Fibroblast of the aortic adventitia (primary cell): ENCODE data around the gene KLHL29. TPM values are rescaled to one million over a fixed set of nuclear protein-coding genes. Genes with fewer than 3 reads are reported as not detected.

Source experiments
- DNase-seq: peaks from one replicate; pipeline ENCODE4 v3.0.0-alpha.2; 2010; ENCODE audit warnings: low read depth
- H3K4me3 ChIP-seq: 2 replicates; pipeline ENCODE4 v1.5.1; 2011; ENCODE audit warnings: low read depth, mild to moderate bottlenecking, control low read depth, low read length, moderate library complexity
- total RNA-seq: library from RNA; depleted of rRNA; stranded (reverse); fragments of >200 nt; gene quantifications from 2 replicates; pipeline ENCODE4 v1.2.3, GENCODE V29; 2012; ENCODE audit warnings: low replicate concordance
- TF ChIP-seq, protein P1 (sequence below): IDR thresholded peaks from 2 replicates; pipeline ENCODE4 v1.5.1; 2011; ENCODE audit warnings: mild to moderate bottlenecking, low read length, control low read depth, inconsistent platforms; ENCODE audit not compliant: insufficient read depth

KLHL29 gene
- total RNA-seq, 1 donor = 4.7 TPM

DNA sequence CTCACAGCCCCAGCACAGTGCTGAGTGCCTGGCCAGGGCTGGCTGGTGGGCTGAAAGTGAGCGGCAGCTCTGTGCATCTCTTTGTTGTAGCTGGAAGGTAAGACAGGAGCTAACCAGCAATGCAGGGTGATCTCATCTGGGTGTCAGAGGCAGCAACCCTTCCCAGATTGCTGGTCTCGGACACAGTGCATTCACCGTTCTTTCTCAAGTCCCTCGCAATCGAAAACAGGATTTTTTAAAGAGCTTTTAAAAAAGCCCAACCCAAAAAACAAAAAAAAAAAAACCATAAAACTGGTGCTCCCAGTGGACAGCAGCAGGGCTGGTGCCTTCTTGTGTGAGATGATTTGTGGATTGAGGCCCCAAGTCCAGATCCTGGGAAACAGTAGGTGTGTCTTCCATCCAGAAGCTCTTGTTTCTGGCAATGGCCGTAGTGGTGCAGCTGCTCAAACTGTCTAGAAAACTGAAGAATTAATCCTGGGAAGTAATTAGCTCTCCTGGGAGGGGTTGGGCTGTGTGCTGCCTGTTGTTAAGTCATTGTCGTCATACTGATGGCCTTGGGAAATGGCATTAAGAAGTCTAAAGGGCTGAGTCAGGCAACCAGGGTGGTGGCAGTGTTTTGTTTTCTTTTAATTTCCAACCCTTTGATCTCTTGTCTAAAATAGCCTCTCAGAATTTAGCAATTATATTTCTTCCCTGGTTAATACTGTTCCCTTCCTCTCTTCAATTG lies 156.7 kb downstream of the KLHL29 start:
- TF ChIP-seq, protein P1, sequence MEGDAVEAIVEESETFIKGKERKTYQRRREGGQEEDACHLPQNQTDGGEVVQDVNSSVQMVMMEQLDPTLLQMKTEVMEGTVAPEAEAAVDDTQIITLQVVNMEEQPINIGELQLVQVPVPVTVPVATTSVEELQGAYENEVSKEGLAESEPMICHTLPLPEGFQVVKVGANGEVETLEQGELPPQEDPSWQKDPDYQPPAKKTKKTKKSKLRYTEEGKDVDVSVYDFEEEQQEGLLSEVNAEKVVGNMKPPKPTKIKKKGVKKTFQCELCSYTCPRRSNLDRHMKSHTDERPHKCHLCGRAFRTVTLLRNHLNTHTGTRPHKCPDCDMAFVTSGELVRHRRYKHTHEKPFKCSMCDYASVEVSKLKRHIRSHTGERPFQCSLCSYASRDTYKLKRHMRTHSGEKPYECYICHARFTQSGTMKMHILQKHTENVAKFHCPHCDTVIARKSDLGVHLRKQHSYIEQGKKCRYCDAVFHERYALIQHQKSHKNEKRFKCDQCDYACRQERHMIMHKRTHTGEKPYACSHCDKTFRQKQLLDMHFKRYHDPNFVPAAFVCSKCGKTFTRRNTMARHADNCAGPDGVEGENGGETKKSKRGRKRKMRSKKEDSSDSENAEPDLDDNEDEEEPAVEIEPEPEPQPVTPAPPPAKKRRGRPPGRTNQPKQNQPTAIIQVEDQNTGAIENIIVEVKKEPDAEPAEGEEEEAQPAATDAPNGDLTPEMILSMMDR = no peak
- no peak overlapping the region for H3K4me3 ChIP-seq
- peak; percentile 47 for DNase-seq

DNA sequence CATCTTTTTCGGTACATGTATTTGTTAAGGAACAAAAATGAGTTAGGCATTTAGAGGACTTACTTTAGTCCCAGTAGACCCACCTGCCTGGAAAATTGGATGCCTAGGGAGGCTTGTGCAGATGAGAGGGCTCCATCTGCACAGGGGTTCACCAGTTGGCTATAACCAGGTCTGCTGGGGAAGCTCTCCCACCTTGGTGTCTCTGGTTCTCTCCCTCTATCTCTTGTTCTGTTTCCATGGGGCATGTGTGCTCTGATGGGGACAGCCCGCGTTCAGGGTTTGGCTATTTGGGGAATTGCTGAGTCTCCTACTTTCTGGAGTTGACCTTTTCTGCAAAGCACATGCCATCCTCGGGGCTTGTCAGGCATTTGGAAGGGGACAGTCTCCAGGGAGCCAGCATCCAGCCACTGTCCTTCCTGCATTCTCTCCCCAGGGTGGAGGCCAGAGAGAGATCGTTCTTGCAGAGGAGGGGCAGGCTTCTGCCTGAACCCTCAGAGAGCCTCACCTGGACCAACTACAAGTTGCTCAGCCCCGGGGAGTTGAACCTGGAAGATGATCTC lies 157.3 kb downstream of the KLHL29 start:
- no peak overlapping the region for H3K4me3 ChIP-seq
- no peak for DNase-seq
- TF ChIP-seq, protein P1 = no peak

DNA sequence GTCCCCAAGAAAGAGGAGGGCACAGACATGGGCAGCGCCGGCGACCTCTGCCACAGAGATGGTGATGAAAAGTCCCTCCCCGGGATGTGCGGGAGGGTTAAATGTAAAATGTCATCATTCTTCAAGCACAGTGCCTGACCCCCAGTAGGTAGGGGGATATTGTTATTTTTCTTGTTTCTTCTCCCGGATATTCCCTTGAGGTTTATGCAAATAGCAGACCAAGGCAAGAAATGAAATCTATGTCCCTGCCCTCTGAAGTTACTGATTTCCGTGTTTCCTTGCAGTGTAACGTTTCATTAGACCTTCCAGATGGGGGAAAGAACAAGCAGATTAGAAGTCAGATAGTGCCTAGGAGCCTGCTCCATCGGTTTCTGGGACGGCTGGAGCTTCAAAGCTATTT lies 158.3 kb downstream of the KLHL29 start:
- no peak for DNase-seq
- TF ChIP-seq, protein P1 = no peak
- no peak overlapping the region for H3K4me3 ChIP-seq

DNA sequence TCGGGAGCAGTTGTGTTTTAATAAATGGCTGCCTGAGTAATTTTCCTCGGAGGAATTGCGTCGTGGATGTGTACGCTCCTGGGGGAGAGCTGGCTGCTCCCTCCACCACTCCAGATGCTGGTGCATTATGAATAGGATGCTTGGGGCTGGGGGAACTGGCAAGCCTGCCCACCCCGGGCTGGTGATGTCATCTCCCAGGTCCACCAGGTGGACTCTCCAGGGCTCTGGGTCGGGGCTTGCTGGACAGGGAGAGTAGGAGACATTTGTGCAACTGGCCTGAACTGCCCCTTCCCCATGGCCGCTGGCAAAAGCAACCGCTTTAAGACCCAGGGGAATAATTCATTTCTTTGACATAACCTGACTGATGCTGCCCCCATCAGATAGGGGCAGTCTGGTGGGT lies 158.7 kb downstream of the KLHL29 start:
- no peak overlapping the region for H3K4me3 ChIP-seq
- no peak for DNase-seq
- TF ChIP-seq, protein P1 = no peak

DNA sequence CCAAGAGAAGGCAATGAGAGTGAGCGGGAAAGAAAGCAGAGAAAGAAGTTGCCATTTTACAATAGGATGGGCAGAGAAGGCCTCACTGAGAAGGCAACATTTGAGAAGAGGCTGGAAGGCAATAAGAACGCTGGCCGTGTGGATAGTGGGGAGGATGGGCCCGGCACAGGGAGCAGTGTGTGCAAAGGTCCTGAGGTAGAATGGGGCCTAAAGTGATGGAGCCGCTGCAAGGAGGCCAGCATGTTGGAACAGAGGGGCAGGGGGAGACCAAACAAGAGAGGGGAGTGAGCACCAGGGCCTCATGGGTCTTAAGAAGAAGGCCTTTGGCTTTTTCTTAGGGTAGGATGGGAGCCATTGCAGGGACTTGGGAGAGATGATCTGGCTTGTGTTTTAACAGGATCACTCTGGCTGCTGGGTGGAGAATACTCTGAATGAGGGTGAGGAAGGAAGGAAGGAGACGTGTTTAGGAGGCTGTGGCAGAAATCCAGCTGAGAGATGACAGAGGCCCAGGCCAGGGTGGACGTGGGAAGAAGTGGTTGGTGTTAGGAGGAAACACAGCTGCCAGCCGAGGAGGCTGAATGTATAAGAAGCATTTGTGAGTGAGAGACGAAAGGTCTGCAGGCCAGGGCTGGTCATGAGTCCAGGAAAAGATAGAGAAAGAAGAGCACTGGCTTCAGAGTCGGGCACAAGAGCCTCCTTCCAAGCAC lies 159.8 kb downstream of the KLHL29 start:
- no peak for DNase-seq
- TF ChIP-seq, protein P1 = no peak
- H3K4me3 ChIP-seq = no peak overlapping the region

DNA sequence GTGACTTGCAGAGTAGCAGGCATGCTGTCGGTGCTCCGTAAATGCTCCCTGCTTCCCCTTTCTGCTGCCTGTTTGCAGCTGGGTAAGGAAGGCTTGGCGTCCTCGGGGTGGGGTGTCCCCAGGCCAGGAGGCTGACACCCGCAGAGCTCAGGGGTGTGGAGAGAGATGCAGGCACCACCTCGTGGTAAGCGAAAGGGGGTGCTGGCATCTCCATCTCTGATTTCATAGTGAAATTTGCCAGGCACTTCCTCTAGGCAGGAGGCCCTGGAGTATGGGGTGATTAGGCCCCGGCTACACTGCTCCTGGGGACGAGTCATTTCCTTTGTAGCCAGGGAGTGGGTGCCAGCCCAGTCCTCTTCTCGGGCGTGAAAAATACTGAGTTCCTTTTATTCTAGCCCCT lies 160.4 kb downstream of the KLHL29 start:
- H3K4me3 ChIP-seq = no peak overlapping the region
- TF ChIP-seq, protein P1 = peak; percentile 18
- DNase-seq = peak; percentile 59
